GM06990 (cell line): ENCODE results near the gene SIDT1.

Source experiments
- DNase-seq: peaks from one replicate; pipeline ENCODE4 v3.0.0-alpha.2; 2011; ENCODE audit not compliant: insufficient read length; ENCODE audit errors: extremely low read depth
- H3K27me3 ChIP-seq: replicated peaks from 2 replicates; pipeline ENCODE4 v1.6.0; 2011; ENCODE audit warnings: low read length; ENCODE audit not compliant: control insufficient read depth, insufficient read depth
- H3K36me3 ChIP-seq: 2 replicates; pipeline ENCODE4 v1.5.1; 2011; ENCODE audit warnings: low read length; ENCODE audit not compliant: control insufficient read depth, insufficient read depth
- H3K4me3 ChIP-seq: replicated peaks from 2 replicates; pipeline ENCODE4 v1.5.1; 2011; ENCODE audit warnings: low read depth, mild to moderate bottlenecking, control low read depth, low read length
- TF ChIP-seq, protein P1 (sequence below): IDR thresholded peaks from 2 replicates; pipeline ENCODE4 v1.5.1; 2011; ENCODE audit warnings: low read length, control low read depth, mild to moderate bottlenecking, inconsistent platforms; ENCODE audit not compliant: insufficient read depth, poor library complexity, severe bottlenecking

Gene SIDT1

DNA sequence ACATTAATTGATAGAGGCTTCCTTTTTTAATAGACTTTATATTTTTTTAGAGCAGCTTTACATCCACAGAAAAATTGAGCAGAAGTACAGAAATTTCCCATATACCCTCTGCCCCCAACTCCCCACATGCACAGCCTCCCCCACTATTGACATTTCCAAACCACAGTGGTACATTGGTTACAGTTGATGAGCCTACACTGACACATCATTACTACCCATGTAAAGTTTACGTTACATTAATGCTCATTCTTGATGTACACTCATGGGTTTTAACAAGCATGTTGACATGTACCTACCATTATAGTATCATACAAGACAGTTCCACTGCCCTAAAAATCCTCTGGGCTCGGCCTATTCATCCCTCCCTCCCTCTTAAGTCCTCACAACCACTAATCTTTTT lies 85.4 kb downstream of the SIDT1 start:
- TF ChIP-seq, protein P1, sequence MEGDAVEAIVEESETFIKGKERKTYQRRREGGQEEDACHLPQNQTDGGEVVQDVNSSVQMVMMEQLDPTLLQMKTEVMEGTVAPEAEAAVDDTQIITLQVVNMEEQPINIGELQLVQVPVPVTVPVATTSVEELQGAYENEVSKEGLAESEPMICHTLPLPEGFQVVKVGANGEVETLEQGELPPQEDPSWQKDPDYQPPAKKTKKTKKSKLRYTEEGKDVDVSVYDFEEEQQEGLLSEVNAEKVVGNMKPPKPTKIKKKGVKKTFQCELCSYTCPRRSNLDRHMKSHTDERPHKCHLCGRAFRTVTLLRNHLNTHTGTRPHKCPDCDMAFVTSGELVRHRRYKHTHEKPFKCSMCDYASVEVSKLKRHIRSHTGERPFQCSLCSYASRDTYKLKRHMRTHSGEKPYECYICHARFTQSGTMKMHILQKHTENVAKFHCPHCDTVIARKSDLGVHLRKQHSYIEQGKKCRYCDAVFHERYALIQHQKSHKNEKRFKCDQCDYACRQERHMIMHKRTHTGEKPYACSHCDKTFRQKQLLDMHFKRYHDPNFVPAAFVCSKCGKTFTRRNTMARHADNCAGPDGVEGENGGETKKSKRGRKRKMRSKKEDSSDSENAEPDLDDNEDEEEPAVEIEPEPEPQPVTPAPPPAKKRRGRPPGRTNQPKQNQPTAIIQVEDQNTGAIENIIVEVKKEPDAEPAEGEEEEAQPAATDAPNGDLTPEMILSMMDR, result no peak
- DNase-seq, result no peak
- Histone ChIP-seq H3K36me3 (peaks cover 15% of the 10 kb centered on the region), H3K27me3 (no peaks in the 10 kb centered on the region), H3K4me3 (no peak overlapping the region)

DNA sequence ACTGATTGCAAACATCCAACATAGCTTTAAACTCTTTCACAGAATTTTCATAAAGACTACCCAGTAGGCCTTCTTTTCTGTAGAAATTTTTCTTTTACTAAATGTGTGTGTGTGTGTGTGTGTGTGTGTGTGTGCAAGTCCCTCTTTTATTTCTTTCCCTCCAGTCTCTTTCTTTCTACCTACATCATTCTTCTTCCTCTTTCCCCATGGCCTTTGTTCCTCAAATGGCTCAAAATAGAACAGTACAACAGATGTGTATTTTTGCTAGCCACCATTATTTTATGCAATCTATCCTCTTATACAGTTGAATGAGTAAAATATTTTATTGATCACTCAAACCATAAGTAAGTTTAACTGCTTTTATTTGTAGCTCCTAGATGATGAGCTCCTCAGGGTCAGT lies 87.7 kb downstream of the SIDT1 start:
- Histone ChIP-seq H3K27me3 (no peaks in the 10 kb centered on the region), H3K4me3 (no peak overlapping the region), H3K36me3 (peaks cover 17% of the 10 kb centered on the region)
- DNase-seq, result no peak
- TF ChIP-seq, protein P1, result no peak

DNA sequence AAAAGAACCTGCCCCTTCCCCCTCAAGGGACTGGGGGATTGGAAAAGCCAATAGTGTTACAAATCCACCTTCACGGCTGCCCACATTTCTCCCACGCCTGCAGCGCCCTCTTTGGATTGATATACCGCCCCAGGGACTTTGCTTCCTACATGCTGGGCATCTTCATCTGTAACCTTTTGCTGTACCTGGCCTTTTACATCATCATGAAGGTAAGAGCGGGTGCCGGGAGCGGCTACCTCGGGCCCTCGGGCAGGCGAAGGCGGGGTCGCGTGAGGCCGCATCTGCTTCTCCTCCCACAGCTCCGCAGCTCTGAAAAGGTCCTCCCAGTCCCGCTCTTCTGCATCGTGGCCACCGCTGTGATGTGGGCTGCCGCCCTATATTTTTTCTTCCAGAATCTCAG lies 91.0 kb downstream of the SIDT1 start:
- Histone ChIP-seq H3K4me3 (no peak overlapping the region), H3K27me3 (no peaks in the 10 kb centered on the region), H3K36me3 (peaks cover 20% of the 10 kb centered on the region)
- TF ChIP-seq, protein P1, result no peak
- no peak for DNase-seq

DNA sequence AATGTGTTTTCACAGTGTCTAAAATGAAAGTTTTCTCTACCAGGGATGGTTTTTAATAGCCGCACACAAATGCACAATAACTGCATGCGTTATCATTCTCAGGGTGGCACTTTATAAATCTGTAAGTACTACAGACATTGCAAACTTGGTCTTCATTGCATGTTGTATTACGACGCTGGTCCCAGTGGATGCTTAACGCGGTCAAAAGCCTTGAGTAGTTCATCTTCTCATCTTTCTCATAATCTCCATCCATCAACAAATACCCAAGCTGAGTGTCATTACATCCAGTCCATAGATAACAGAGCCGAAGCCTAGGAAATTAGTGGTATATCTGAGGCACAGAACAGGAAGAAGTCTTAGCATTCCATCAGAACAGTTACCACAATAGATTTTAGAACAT lies 91.5 kb downstream of the SIDT1 start:
- peaks cover 23% of the 10 kb centered on the region for H3K36me3 ChIP-seq
- no peak for DNase-seq
- H3K27me3 ChIP-seq, result no peaks in the 10 kb centered on the region
- H3K4me3 ChIP-seq, result no peak overlapping the region
- TF ChIP-seq, protein P1, result no peak

DNA sequence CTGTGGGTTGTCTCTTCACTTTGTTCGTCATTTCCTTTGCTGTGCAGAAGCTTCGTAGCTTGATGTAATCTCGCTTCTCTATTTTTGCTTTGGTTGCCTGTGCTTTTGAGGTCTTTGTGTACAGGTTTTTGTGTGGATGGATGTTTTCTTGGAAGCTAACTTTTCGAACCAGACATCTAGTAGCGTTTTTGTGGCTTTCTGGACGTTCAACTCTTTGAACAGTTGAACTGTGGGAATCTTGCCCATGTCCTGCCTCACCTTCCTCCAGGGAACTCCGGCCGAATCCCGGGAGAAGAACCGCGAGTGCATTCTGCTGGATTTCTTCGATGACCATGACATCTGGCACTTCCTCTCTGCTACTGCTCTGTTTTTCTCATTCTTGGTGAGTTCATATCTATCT lies 93.5 kb downstream of the SIDT1 start:
- H3K36me3 ChIP-seq, result peaks cover 22% of the 10 kb centered on the region
- TF ChIP-seq, protein P1, result no peak
- H3K27me3 ChIP-seq, result no peaks in the 10 kb centered on the region
- H3K4me3 ChIP-seq, result no peak overlapping the region
- DNase-seq, result no peak
